GM18517 (cell line): ENCODE results near the gene ACOT6.
"Not testable (repeated sequence)": the region's sequence is repeated elsewhere in the genome, so short reads cannot be mapped to it uniquely, and the experiment has no call there.

Experiments
- ATAC-seq: cut with Tn5 transposase; IDR thresholded peaks from one replicate; pipeline ENCODE4 v1.9.1; 2021; ENCODE audit warnings: mild to moderate bottlenecking, moderate library complexity; ENCODE audit not compliant: unreplicated experiment

ACOT6 gene

GRCh38 chr14:73612339-73613045, at the start of gene ACOT6:
Gene ACOT6 (plus strand): TSS chr14:73612517. CDS start chr14:73612572, 55 bp downstream.
- peak; percentile 64 for ATAC-seq

- not testable (repeated sequence) for ATAC-seq
Observed at GRCh38 chr14:73562696-73563095, 49.6 kb upstream of the ACOT6 start.

- not testable (repeated sequence) for ATAC-seq
Observed at GRCh38 chr14:73566431-73566830, 45.9 kb upstream of the ACOT6 start.

- not testable (repeated sequence) for ATAC-seq
Observed at GRCh38 chr14:73566935-73567334, 45.4 kb upstream of the ACOT6 start.

GRCh38 chr14:73567358-73567757, 45.0 kb upstream of the ACOT6 start:
- no peak for ATAC-seq

GRCh38 chr14:73567951-73568885, 44.1 kb upstream of the ACOT6 start:
- no peak for ATAC-seq

GRCh38 chr14:73568886-73569184, 43.5 kb upstream of the ACOT6 start:
- not testable (repeated sequence) for ATAC-seq

GRCh38 chr14:73569185-73569958, 42.9 kb upstream of the ACOT6 start, which contains the start of gene ACOT2:
Gene ACOT2 (plus strand): TSS chr14:73569213. CDS start chr14:73569241, 28 bp downstream.
- ATAC-seq, result peak; percentile 40

GRCh38 chr14:73570913-73571312, 41.4 kb upstream of the ACOT6 start:
- not testable (repeated sequence) for ATAC-seq

- not testable (repeated sequence) for ATAC-seq
Observed at GRCh38 chr14:73573034-73573433, 39.3 kb upstream of the ACOT6 start.

GRCh38 chr14:73573740-73574139, 38.6 kb upstream of the ACOT6 start:
- ATAC-seq, result not testable (repeated sequence)

GRCh38 chr14:73574251-73574650, 38.1 kb upstream of the ACOT6 start:
- not testable (repeated sequence) for ATAC-seq

- no peak for ATAC-seq
Observed at GRCh38 chr14:73576391-73576790, 35.9 kb upstream of the ACOT6 start.

GRCh38 chr14:73577214-73577613, 35.1 kb upstream of the ACOT6 start:
- not testable (repeated sequence) for ATAC-seq

- not testable (repeated sequence) for ATAC-seq
Observed at GRCh38 chr14:73582102-73582979, 30.0 kb upstream of the ACOT6 start.

- no peak for ATAC-seq
Observed at GRCh38 chr14:73588695-73589094, 23.6 kb upstream of the ACOT6 start.

GRCh38 chr14:73589116-73589515, 23.2 kb upstream of the ACOT6 start:
- no peak for ATAC-seq

GRCh38 chr14:73590673-73591004, 21.7 kb upstream of the ACOT6 start:
- not testable (repeated sequence) for ATAC-seq

- no peak for ATAC-seq
Observed at GRCh38 chr14:73591690-73592449, 20.4 kb upstream of the ACOT6 start, which contains the start of gene ACOT4. Gene ACOT4 (plus strand): TSS chr14:73591873. CDS start chr14:73591960, 87 bp downstream.
